Transverse colon (tissue), 4 donors: Measurements from ENCODE around the gene ARFGEF2. TPM values are rescaled to one million over a fixed set of nuclear protein-coding genes. Genes with fewer than 3 reads are reported as not detected.

Experiments
- DNase-seq: peaks from one replicate; pipeline ENCODE4 v3.0.0-alpha.2; 2019
- H3K27ac ChIP-seq, 4 donors: fragments of 200-600 bp; sonication (generic); 2 replicates each; pipeline ENCODE4 v1.5.1; 2016 to 2018; ENCODE audit warnings: inconsistent platforms in 4 of 4
- H3K27me3 ChIP-seq: fragments of 200-600 bp; sonication (generic); 2 replicates; pipeline ENCODE4 v1.5.1; 2017; ENCODE audit warnings: inconsistent platforms
- H3K36me3 ChIP-seq, 4 donors: fragments of 200-600 bp; sonication (generic); 2 replicates each; pipeline ENCODE4 v1.5.1; 2017 to 2019; ENCODE audit warnings: inconsistent platforms in 4 of 4
- H3K4me1 ChIP-seq, 4 donors: fragments of 200-600 bp; sonication (generic); 2 replicates each; pipeline ENCODE4 v1.5.1; 2017 to 2020; ENCODE audit warnings: inconsistent platforms in 4 of 4
- H3K4me3 ChIP-seq, 4 donors: fragments of 200-600 bp; sonication (generic); 1 replicate in 1 of 4; 2 replicates in 3 of 4; pipeline versions ENCODE4 v1.5.1 to v1.6.1; 2017 to 2019; ENCODE audit warnings: inconsistent platforms in 4 of 4
- H3K9me3 ChIP-seq, 2 donors: fragments of 200-600 bp; sonication (generic); 2 replicates each; pipeline ENCODE4 v1.5.1; 2017 to 2019; ENCODE audit warnings: inconsistent platforms in 2 of 2
- CTCF ChIP-seq, 5 experiments: fragments of 200-600 bp in 3 of 5; fragments of 450-650 bp in 2 of 5; sonication (generic) in 3 of 5; IDR thresholded peaks; 1 replicate in 2 of 5; 2 replicates in 3 of 5; pipeline ENCODE4 v1.5.1; 2016 to 2017; ENCODE audit warnings: antibody characterized with exemption in 5 of 5, inconsistent platforms in 3 of 5, mild to moderate bottlenecking in 2 of 5, moderate library complexity in 1 of 5
- EP300 ChIP-seq: sonication (generic); formaldehyde crosslinking; IDR thresholded peaks from one replicate; pipeline ENCODE4 v1.6.1; 2017; ENCODE audit warnings: antibody characterized with exemption, low read depth
- POLR2A ChIP-seq: fragments of 450-650 bp; IDR thresholded peaks from one replicate; pipeline ENCODE4 v1.6.1; 2016; ENCODE audit warnings: antibody characterized with exemption, mild to moderate bottlenecking, moderate library complexity
- POLR2AphosphoS5 ChIP-seq, 3 donors: sonication (generic); formaldehyde crosslinking; IDR thresholded peaks; one replicate each; pipeline ENCODE4 v1.6.1; 2016; ENCODE audit warnings: antibody characterized with exemption in 3 of 3
- WGBS, 2 donors: methylation state at CpG; one replicate each; pipeline ENCODE4 v1.1.5; 2018; ENCODE audit warnings: low coverage in 1 of 2; 5-methylcytosine and 5-hydroxymethylcytosine counted together
- in situ Hi-C, 4 donors: fragments of 200-750 bp; cut with MboI; loops; one replicate each; pipeline versions ENCODE4 v1.15.0 to v1.15.1; 2017; ENCODE audit warnings: low sequenced_read_pairs in 3 of 4, low pct_ligation_motif_present in 1 of 4, low pct_unique_long_range_greater_than_20kb in 1 of 4
- intact Hi-C: fragments of 100-400 bp; cut with DNase I; formaldehyde crosslinking; loops from one replicate; pipeline ENCODE4 v1.15.1; 2023; ENCODE audit warnings: low total_unique reads
- total RNA-seq, 4 donors: library from RNA; depleted of rRNA; stranded (reverse); fragments of >200 nt; gene quantifications; one replicate each; pipeline ENCODE4 v1.1.0, GENCODE V29; 2016

Gene ARFGEF2
- total RNA-seq, 4 donors from 2014 or later, result 52.5 to 69.5 (median 68.5) TPM

GRCh38 chr20:48906221-48906877 lies 15.2 kb upstream of the ARFGEF2 start:
- Histone ChIP-seq H3K27me3 (no peaks in the 10 kb centered on the region), H3K9me3 (no peaks in the 10 kb centered on the region), H3K4me3 (no peak overlapping the region), H3K36me3 (no peaks in the 10 kb centered on the region), H3K4me1 (peaks cover 0 to 8% (median 0%) of the 10 kb centered on the region in 4 donors), H3K27ac (no peak overlapping the region)
- intact Hi-C loops, result no loop called here
- in situ Hi-C loops, result loop anchor here in 2 of 4 donors (5.0 kb wide), 1 partner anchor 249 kb away; no protein-coding TSS in a partner anchor
- no peak for DNase-seq
- 40 to 43% methylated on average over 6 to 7 of the region's 7 CpGs for WGBS, 2 donors
- no peak for TF ChIP-seq CTCF (IDR thresholded peaks at IDR 0.05)
- TF ChIP-seq POLR2A, result no peak
- TF ChIP-seq EP300, result no peak
- TF ChIP-seq POLR2AphosphoS5 (IDR thresholded peaks at IDR 0.05), result no peak

- no peak for TF ChIP-seq EP300
- TF ChIP-seq POLR2AphosphoS5 (IDR thresholded peaks at IDR 0.05), result no peak
- TF ChIP-seq POLR2A, result no peak
- no peak for TF ChIP-seq CTCF (IDR thresholded peaks at IDR 0.05)
- in situ Hi-C loops, result loop anchor here in 2 of 4 donors (5.0 kb wide), 1 partner anchor 251 kb away; no protein-coding TSS in a partner anchor
- H3K4me3 ChIP-seq, result no peak overlapping the region
- H3K27me3 ChIP-seq, result no peaks in the 10 kb centered on the region
- H3K27ac ChIP-seq, result no peak overlapping the region
- intact Hi-C loops, result no loop called here
- H3K9me3 ChIP-seq, result no peaks in the 10 kb centered on the region
- 86% methylated on average over 2 of the region's 2 CpGs; no CpG with 5 or more reads in 1 of the 2 donors for WGBS, 2 donors
- no peak for DNase-seq
- no peaks in the 10 kb centered on the region for H3K36me3 ChIP-seq
- H3K4me1 ChIP-seq, result peaks cover 0 to 8% (median 0%) of the 10 kb centered on the region in 4 donors
These were observed 12.7 kb upstream of the ARFGEF2 start for GRCh38 chr20:48908656-48909319.

- no peaks in the 10 kb centered on the region for H3K9me3 ChIP-seq
- in situ Hi-C loops, result loop anchor here in 2 of 4 donors (5.0 kb wide), 1 partner anchor 253 kb away; no protein-coding TSS in a partner anchor
- no peaks in the 10 kb centered on the region for H3K27me3 ChIP-seq
- H3K36me3 ChIP-seq, result no peaks in the 10 kb centered on the region
- 60 to 83% methylated on average over 2 of the region's 2 CpGs for WGBS, 2 donors
- H3K4me1 ChIP-seq, result peaks cover 0 to 4% (median 0%) of the 10 kb centered on the region in 4 donors
- DNase-seq, result no peak
- intact Hi-C loops, result no loop called here
- TF ChIP-seq EP300, result no peak
- TF ChIP-seq POLR2AphosphoS5 (IDR thresholded peaks at IDR 0.05), result no peak
- TF ChIP-seq CTCF (IDR thresholded peaks at IDR 0.05), result no peak
- TF ChIP-seq POLR2A, result no peak
- H3K27ac ChIP-seq, result no peak overlapping the region
- H3K4me3 ChIP-seq, result no peak overlapping the region
These were observed 11.6 kb upstream of the ARFGEF2 start for GRCh38 chr20:48909910-48910309.

GRCh38 chr20:48910347-48910781 lies 11.1 kb upstream of the ARFGEF2 start:
- Histone ChIP-seq H3K36me3 (no peaks in the 10 kb centered on the region), H3K27me3 (no peaks in the 10 kb centered on the region), H3K4me1 (no peaks in the 10 kb centered on the region), H3K4me3 (no peak overlapping the region), H3K9me3 (no peaks in the 10 kb centered on the region), H3K27ac (no peak overlapping the region)
- no peak for DNase-seq
- WGBS, 2 donors, result 43 to 55% methylated on average over 6 to 7 of the region's 7 CpGs
- TF ChIP-seq POLR2A (no peak), EP300 (no peak)
- in situ Hi-C loops, result no loop called here
- intact Hi-C loops, result no loop called here
